ENCODE measurements around the gene APOL2.
"Not testable (repeated sequence)": the region's sequence is repeated elsewhere in the genome, so short reads cannot be mapped to it uniquely, and the experiment has no call there.

The APOL2 gene

GRCh38 chr22:36257948-36258670 lies 18.8 kb upstream of the APOL2 start:
- no peaks in the 10 kb centered on the region for H3K36me3 ChIP-seq
- H3K4me2 ChIP-seq = peak overlapping the region; percentile 71 to 87 (median 81)
- no peak for TF ChIP-seq Cebpa-rat (IDR thresholded peaks at IDR 0.05)
- no peaks in the 10 kb centered on the region for H3K9me3 ChIP-seq (replicated peaks in 1 of 11)
- H3K9ac ChIP-seq = peak overlapping the region in 2 of 11 experiments; percentile 16 to 53; a peak in 2 of 22 replicates
- peak overlapping the region in 9 of 11 experiments; percentile 4 to 65 (median 44); a peak in 11 of 22 replicates for H3K27ac ChIP-seq
- H3K4me3 ChIP-seq = no peak overlapping the region
- no peaks in the 10 kb centered on the region for H4K20me1 ChIP-seq
- no peaks in the 10 kb centered on the region for H3K27me3 ChIP-seq
- peaks cover 41 to 64% (median 50%) of the 10 kb centered on the region in 10 experiments for H3K4me1 ChIP-seq

- H3K4me2 ChIP-seq = peak overlapping the region in 4 of 11 experiments; percentile 30 to 87 (median 86); a peak in 3 of 22 replicates
- H3K36me3 ChIP-seq = no peaks in the 10 kb centered on the region
- H3K4me1 ChIP-seq = peaks cover 49 to 72% (median 58%) of the 10 kb centered on the region in 10 experiments
- no peaks in the 10 kb centered on the region for H3K27me3 ChIP-seq
- H3K4me3 ChIP-seq = no peak overlapping the region
- no peaks in the 10 kb centered on the region for H3K9me3 ChIP-seq (replicated peaks in 1 of 11)
- H3K27ac ChIP-seq = no peak overlapping the region
- H4K20me1 ChIP-seq = no peaks in the 10 kb centered on the region
- no peak for TF ChIP-seq Cebpa-rat (IDR thresholded peaks at IDR 0.05)
- no peak overlapping the region for H3K9ac ChIP-seq
Observed at GRCh38 chr22:36257308-36257707, 18.0 kb upstream of the APOL2 start.

GRCh38 chr22:36256478-36256877 lies 17.2 kb upstream of the APOL2 start:
- H3K4me1 ChIP-seq = peaks cover 49 to 72% (median 58%) of the 10 kb centered on the region in 10 experiments
- no peak overlapping the region for H3K9ac ChIP-seq
- no peaks in the 10 kb centered on the region for H3K27me3 ChIP-seq
- H3K27ac ChIP-seq = no peak overlapping the region
- H3K4me2 ChIP-seq = no peak overlapping the region
- no peak for TF ChIP-seq Cebpa-rat (IDR thresholded peaks at IDR 0.05)
- H3K4me3 ChIP-seq = no peak overlapping the region
- no peaks in the 10 kb centered on the region for H4K20me1 ChIP-seq
- no peaks in the 10 kb centered on the region for H3K36me3 ChIP-seq
- H3K9me3 ChIP-seq (replicated peaks in 1 of 11) = no peaks in the 10 kb centered on the region

- not testable (repeated sequence) for H3K9me3 ChIP-seq (replicated peaks in 1 of 11); H4K20me1 ChIP-seq; H3K36me3 ChIP-seq; H3K27me3 ChIP-seq; H3K9ac ChIP-seq; H3K27ac ChIP-seq; H3K4me2 ChIP-seq; H3K4me3 ChIP-seq
- H3K4me1 ChIP-seq = peaks cover 49 to 72% (median 58%) of the 10 kb centered on the region in 10 experiments
Observed at GRCh38 chr22:36255572-36255971, 16.2 kb upstream of the APOL2 start.

- Histone ChIP-seq H3K4me2 (peak overlapping the region; percentile 82 to 99 (median 89)), H3K27ac (peak overlapping the region; percentile 39 to 76 (median 66); a peak in 21 of 22 replicates), H3K27me3 (no peaks in the 10 kb centered on the region), H4K20me1 (no peaks in the 10 kb centered on the region), H3K36me3 (no peaks in the 10 kb centered on the region), H3K4me1 (peaks cover 37 to 55% (median 43%) of the 10 kb centered on the region in 10 experiments), H3K4me3 (peak overlapping the region; percentile 43 to 60 (median 52); a peak in 19 of 20 replicates), H3K9ac (peak overlapping the region; percentile 42 to 73 (median 65); a peak in 21 of 22 replicates), H3K9me3 (replicated peaks in 1 of 11) (peaks cover 0 to 9% (median 8%) of the 10 kb centered on the region in 11 experiments; a peak in 17 of 22 replicates)
- TF ChIP-seq Cebpa-rat (IDR thresholded peaks at IDR 0.05) = no peak
Observed at GRCh38 chr22:36253523-36254490, 14.5 kb upstream of the APOL2 start.

- Histone ChIP-seq H3K36me3 (no peaks in the 10 kb centered on the region; a peak in 1 of 22 replicates), H4K20me1 (no peaks in the 10 kb centered on the region), H3K4me1 (peaks cover 30 to 46% (median 34%) of the 10 kb centered on the region in 10 experiments), H3K9me3 (replicated peaks in 1 of 11) (peaks cover 8 to 18% (median 16%) of the 10 kb centered on the region in 11 experiments), H3K4me3 (peak within 1 kb of the TSS; percentile 43 to 60 (median 52)), H3K4me2 (peak within 1 kb of the TSS; percentile 82 to 99 (median 89)), H3K27me3 (no peaks in the 10 kb centered on the region), H3K9ac (peak within 1 kb of the TSS; percentile 42 to 73 (median 65); a peak in 21 of 22 replicates), H3K27ac (peak within 1 kb of the TSS; percentile 39 to 76 (median 66); a peak in 21 of 22 replicates)
- no peak for TF ChIP-seq Cebpa-rat (IDR thresholded peaks at IDR 0.05)
Observed at GRCh38 chr22:36252754-36253522, 13.6 kb upstream of the APOL2 start, which contains the start of gene APOL1. APOL1 (plus strand) TSS chr22:36253133; CDS start chr22:36254956, 1,823 bp downstream.

GRCh38 chr22:36251979-36252608 lies 12.8 kb upstream of the APOL2 start:
- H3K4me3 ChIP-seq, H3K27me3 ChIP-seq, H3K36me3 ChIP-seq, H4K20me1 ChIP-seq: not testable (repeated sequence)
- Histone ChIP-seq H3K4me2 (peak overlapping the region; percentile 82 to 99 (median 89); a peak in 16 of 22 replicates), H3K27ac (peak overlapping the region in 5 of 11 experiments; percentile 62 to 76 (median 68); a peak in 7 of 22 replicates), H3K9ac (peak overlapping the region in 1 of 11 experiments; percentile 72; a peak in 2 of 22 replicates), H3K9me3 (replicated peaks in 1 of 11) (peaks cover 13 to 23% (median 18%) of the 10 kb centered on the region in 11 experiments), H3K4me1 (peaks cover 29 to 38% (median 30%) of the 10 kb centered on the region in 10 experiments)

- not testable (repeated sequence) for H3K4me2 ChIP-seq, H3K36me3 ChIP-seq, H3K9ac ChIP-seq, H4K20me1 ChIP-seq, H3K27ac ChIP-seq, H3K4me3 ChIP-seq, H3K27me3 ChIP-seq
- peaks cover 13 to 23% (median 18%) of the 10 kb centered on the region in 11 experiments for H3K9me3 ChIP-seq (replicated peaks in 1 of 11)
- peaks cover 26 to 33% (median 30%) of the 10 kb centered on the region in 10 experiments for H3K4me1 ChIP-seq
Observed at GRCh38 chr22:36250292-36250960, 11.1 kb upstream of the APOL2 start.
